Glomerular visceral epithelial cell (primary cell): ENCODE data around the gene MAPK1.
"Not testable (repeated sequence)": the region's sequence is repeated elsewhere in the genome, so short reads cannot be mapped to it uniquely, and the experiment has no call there.

Source experiments
- DNase-seq: peaks from one replicate; pipeline ENCODE4 v3.0.0-alpha.2; 2016; ENCODE audit errors: extremely low spot score

The MAPK1 gene

GRCh38 chr22:21867528-21868266 lies at the start of gene MAPK1:
Gene MAPK1 (minus strand): TSS chr22:21867645. CDS start chr22:21867440, 205 bp downstream.
- peak; percentile 86 for DNase-seq

- no peak for DNase-seq
Observed at GRCh38 chr22:21916309-21916918, 49.0 kb upstream of the MAPK1 start.

- DNase-seq: no peak
Observed at GRCh38 chr22:21915624-21916308, 48.3 kb upstream of the MAPK1 start.

GRCh38 chr22:21914033-21914642 lies 46.7 kb upstream of the MAPK1 start:
- DNase-seq: not testable (repeated sequence)

GRCh38 chr22:21910367-21910766 lies 42.9 kb upstream of the MAPK1 start:
- not testable (repeated sequence) for DNase-seq

GRCh38 chr22:21909871-21910270 lies 42.4 kb upstream of the MAPK1 start:
- DNase-seq: no peak

- no peak for DNase-seq
Observed at GRCh38 chr22:21907638-21908522, 40.4 kb upstream of the MAPK1 start.

GRCh38 chr22:21905234-21905633 lies 37.8 kb upstream of the MAPK1 start:
- not testable (repeated sequence) for DNase-seq

GRCh38 chr22:21904250-21904789 lies 36.9 kb upstream of the MAPK1 start:
- DNase-seq: no peak

- DNase-seq: no peak
Observed at GRCh38 chr22:21903283-21903682, 35.8 kb upstream of the MAPK1 start.

- no peak for DNase-seq
Observed at GRCh38 chr22:21902296-21903087, 35.0 kb upstream of the MAPK1 start.

- DNase-seq: no peak
Observed at GRCh38 chr22:21898354-21898896, 31.0 kb upstream of the MAPK1 start.

GRCh38 chr22:21896951-21897513 lies 29.6 kb upstream of the MAPK1 start:
- DNase-seq: no peak

GRCh38 chr22:21896275-21896674 lies 28.8 kb upstream of the MAPK1 start:
- not testable (repeated sequence) for DNase-seq

GRCh38 chr22:21894799-21895198 lies 27.4 kb upstream of the MAPK1 start:
- no peak for DNase-seq

- no peak for DNase-seq
Observed at GRCh38 chr22:21889251-21889990, 22.0 kb upstream of the MAPK1 start.

GRCh38 chr22:21887841-21888240 lies 20.4 kb upstream of the MAPK1 start:
- DNase-seq: no peak

- DNase-seq: not testable (repeated sequence)
Observed at GRCh38 chr22:21883930-21884329, 16.5 kb upstream of the MAPK1 start.
